Osteocyte (in vitro differentiated cells): ENCODE measurements around the gene GRM5. TPM values are rescaled to one million over a fixed set of nuclear protein-coding genes. Genes with fewer than 3 reads are reported as not detected.
A peak's percentile ranks its signal among the peaks of the same experiment; 100 is the strongest.

Experiments
- DNase-seq: peaks from one replicate; pipeline ENCODE4 v3.0.0; 2021; ENCODE audit warnings: mixed read lengths; ENCODE audit not compliant: unreplicated experiment; ENCODE audit errors: extremely low spot score
- H3K27ac Mint-ChIP-seq: one replicate; pipeline ENCODE4 v1.8.0; 2021; ENCODE audit warnings: mild to moderate bottlenecking, mixed read lengths; ENCODE audit not compliant: unreplicated experiment
- H3K27me3 Mint-ChIP-seq: one replicate; pipeline ENCODE4 v1.8.0; 2021; ENCODE audit warnings: mixed read lengths; ENCODE audit not compliant: unreplicated experiment
- H3K36me3 Mint-ChIP-seq: one replicate; pipeline ENCODE4 v1.8.0; 2021; ENCODE audit warnings: mixed read lengths; ENCODE audit not compliant: unreplicated experiment
- H3K4me1 Mint-ChIP-seq: one replicate; pipeline ENCODE4 v1.8.0; 2021; ENCODE audit warnings: mixed read lengths; ENCODE audit not compliant: unreplicated experiment
- H3K4me3 Mint-ChIP-seq: one replicate; pipeline ENCODE4 v1.8.0; 2021; ENCODE audit warnings: mild to moderate bottlenecking, moderate library complexity, mixed read lengths; ENCODE audit not compliant: unreplicated experiment
- H3K9me3 Mint-ChIP-seq: one replicate; pipeline ENCODE4 v1.8.0; 2021; ENCODE audit warnings: mixed read lengths; ENCODE audit not compliant: unreplicated experiment
- CTCF ChIP-seq: fragments of 200-600 bp; sonication (generic); IDR thresholded peaks from 2 replicates; pipeline ENCODE4 v1.5.0; 2021; ENCODE audit warnings: antibody characterized with exemption, mild to moderate bottlenecking, moderate library complexity
- total RNA-seq: library from RNA; stranded (reverse); gene quantifications from 2 replicates; pipeline ENCODE4 v1.2.1, GENCODE V29; 2021

GRM5 gene
- total RNA-seq, 1 donor from 2014 or later, result 0.21 TPM

GRCh38 chr11:88522624-88523385 lies 543.0 kb downstream of the GRM5 start:
- H3K36me3 Mint-ChIP-seq, result no peaks in the 10 kb centered on the region
- no peak for TF ChIP-seq CTCF
- H3K27ac Mint-ChIP-seq, result no peak overlapping the region
- H3K27me3 Mint-ChIP-seq, result peaks cover 19% of the 10 kb centered on the region
- no peak for DNase-seq
- no peak overlapping the region for H3K4me3 Mint-ChIP-seq
- H3K4me1 Mint-ChIP-seq, result peaks cover 8% of the 10 kb centered on the region
- H3K9me3 Mint-ChIP-seq, result no peaks in the 10 kb centered on the region

- Mint-ChIP-seq H3K27me3 (peaks cover 15% of the 10 kb centered on the region), H3K9me3 (no peaks in the 10 kb centered on the region), H3K4me3 (no peak overlapping the region), H3K4me1 (peaks cover 8% of the 10 kb centered on the region), H3K27ac (peak overlapping the region; percentile 41), H3K36me3 (no peaks in the 10 kb centered on the region)
- TF ChIP-seq CTCF, result no peak
- no peak for DNase-seq
Observed at GRCh38 chr11:88521799-88522201, 544.0 kb downstream of the GRM5 start.

GRCh38 chr11:88521399-88521798 lies 544.4 kb downstream of the GRM5 start:
- Mint-ChIP-seq H3K4me1 (peaks cover 8% of the 10 kb centered on the region), H3K27me3 (peaks cover 15% of the 10 kb centered on the region), H3K36me3 (no peaks in the 10 kb centered on the region), H3K27ac (peak overlapping the region; percentile 41), H3K4me3 (no peak overlapping the region), H3K9me3 (no peaks in the 10 kb centered on the region)
- DNase-seq, result no peak
- no peak for TF ChIP-seq CTCF

GRCh38 chr11:88520391-88520790 lies 545.4 kb downstream of the GRM5 start:
- DNase-seq, result no peak
- H3K9me3 Mint-ChIP-seq, result no peaks in the 10 kb centered on the region
- TF ChIP-seq CTCF, result no peak
- no peaks in the 10 kb centered on the region for H3K36me3 Mint-ChIP-seq
- peaks cover 25% of the 10 kb centered on the region for H3K27me3 Mint-ChIP-seq
- H3K4me1 Mint-ChIP-seq, result peaks cover 8% of the 10 kb centered on the region
- H3K27ac Mint-ChIP-seq, result no peak overlapping the region
- H3K4me3 Mint-ChIP-seq, result no peak overlapping the region

GRCh38 chr11:88515002-88515401 lies 550.8 kb downstream of the GRM5 start:
- Mint-ChIP-seq H3K36me3 (no peaks in the 10 kb centered on the region), H3K27me3 (peaks cover 70% of the 10 kb centered on the region), H3K4me3 (no peak overlapping the region), H3K4me1 (no peaks in the 10 kb centered on the region), H3K9me3 (no peaks in the 10 kb centered on the region), H3K27ac (no peak overlapping the region)
- no peak for DNase-seq
- no peak for TF ChIP-seq CTCF
